Measurements from ENCODE around the gene FIBCD1.

Gene FIBCD1

GRCh38 chr9:130952065-130952762, 13.2 kb upstream of the FIBCD1 start:
- no peak for DNase-seq

- DNase-seq = no peak
Observed at GRCh38 chr9:130950039-130950311, 10.9 kb upstream of the FIBCD1 start.

GRCh38 chr9:130949188-130950038, 10.4 kb upstream of the FIBCD1 start:
- no peak for DNase-seq

DNA sequence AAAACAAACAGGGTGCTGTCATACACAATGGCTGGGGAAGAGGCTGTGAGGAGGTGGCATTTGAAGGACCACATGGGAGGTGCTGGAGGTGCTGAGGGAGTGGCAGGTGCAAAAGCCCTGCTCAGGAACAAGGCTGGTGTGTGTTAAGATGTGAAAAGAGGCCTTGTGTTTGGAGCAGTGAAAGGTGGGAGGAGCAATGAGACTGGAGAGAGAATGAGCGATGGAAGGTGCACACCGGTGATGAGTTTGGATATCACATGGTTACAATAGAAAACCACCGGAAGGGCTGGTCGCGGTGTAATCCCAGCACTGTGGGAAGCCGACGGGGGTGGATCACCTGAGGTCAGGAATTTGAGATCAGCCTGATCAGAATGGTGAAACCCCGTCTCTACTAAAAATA, 9.2 kb upstream of the FIBCD1 start:
- no peak for DNase-seq

DNA sequence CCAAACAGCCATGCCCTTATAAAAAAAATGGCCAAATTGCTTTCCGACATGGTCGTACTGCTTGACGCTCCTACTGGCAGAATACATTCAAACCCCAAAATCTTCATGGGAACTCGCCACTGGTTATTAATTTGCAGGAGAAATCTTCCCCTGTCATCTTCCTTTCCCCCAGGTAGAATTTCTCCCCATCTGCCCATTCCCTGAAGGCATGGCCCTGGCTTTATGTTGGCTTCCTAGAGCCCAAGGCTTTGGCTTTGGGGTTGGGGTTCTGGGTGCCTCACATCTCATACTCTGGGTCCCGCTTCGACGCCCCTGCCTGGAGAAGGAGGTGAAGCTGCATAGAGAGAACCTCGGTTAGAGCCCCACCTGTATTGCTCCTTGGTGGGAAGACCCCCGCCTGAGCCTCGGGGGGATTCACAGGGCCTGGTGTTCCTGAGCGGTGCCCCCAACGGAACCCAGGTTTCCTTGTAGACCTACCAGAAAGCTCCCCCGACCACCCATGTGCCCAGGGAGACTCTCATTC, 8.6 kb upstream of the FIBCD1 start:
- no peak for DNase-seq

DNA sequence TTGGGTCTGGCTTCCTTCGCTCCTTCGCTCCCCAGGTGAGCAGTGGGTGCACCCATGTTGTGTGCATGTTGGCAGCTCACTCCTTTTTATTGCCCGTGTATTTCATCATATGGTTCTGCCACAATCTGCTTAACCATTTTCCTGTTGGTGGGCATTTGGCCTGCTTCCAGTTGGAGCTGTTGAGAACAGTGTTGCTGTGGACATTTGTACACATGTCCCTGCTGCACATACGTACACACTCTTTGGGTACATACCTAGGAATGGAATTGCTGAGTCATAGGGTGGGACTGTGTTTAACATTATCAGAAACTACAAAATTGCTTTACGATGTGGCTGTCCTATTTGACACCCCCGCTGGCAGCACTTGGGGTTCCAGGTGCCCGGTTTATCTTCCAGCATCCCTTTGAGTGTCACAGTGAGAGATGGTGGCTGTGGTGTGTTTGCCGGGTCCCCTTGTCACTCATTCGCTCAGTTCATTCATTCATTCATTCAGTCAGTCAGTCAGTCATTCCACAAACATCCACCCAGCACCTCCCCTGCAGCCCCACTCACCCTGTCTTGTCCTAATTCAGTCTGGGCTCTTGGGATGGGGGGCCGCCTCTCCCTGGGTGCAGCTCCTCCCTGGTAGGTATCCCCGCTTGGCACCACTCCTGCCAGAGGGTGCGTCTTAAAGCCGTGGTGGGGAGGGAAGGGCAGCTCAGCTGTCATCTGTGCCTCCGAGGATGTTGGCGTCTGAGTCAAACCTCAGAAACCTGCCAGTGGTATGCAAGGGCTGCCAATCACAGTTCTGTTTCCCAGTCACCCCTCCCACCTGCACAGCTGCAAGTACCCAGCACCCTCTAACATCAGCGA, 7.9 kb upstream of the FIBCD1 start:
- no peak for DNase-seq

- DNase-seq = no peak
Observed at GRCh38 chr9:130945173-130945572, 6.1 kb upstream of the FIBCD1 start.

DNA sequence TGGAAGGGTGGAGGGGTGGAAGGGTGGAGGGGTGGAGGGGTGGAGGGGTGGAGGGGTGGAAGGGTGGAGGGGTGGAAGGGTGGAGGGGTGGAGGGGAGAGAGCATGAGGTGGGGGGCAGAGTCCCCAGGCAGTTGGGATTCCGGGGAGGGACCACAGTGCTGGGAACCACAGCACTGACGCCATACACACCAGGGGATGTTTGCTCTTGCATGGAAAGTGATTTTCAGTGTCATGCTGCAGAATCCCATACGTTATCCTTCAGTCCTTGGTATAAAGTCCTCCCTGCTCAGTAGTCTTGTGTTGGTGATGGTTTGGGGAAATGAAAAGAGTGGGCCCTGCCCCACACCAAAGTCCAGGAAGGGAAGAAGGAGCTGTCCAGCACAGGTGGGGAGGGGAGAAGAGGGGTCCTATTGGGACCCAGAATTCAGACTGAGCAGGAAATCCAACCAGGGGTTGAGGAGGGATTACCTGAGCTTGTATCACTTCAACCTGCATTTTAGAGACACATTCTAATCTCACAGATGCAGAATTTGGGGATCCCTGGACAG, 5.5 kb upstream of the FIBCD1 start:
- DNase-seq = no peak

DNA sequence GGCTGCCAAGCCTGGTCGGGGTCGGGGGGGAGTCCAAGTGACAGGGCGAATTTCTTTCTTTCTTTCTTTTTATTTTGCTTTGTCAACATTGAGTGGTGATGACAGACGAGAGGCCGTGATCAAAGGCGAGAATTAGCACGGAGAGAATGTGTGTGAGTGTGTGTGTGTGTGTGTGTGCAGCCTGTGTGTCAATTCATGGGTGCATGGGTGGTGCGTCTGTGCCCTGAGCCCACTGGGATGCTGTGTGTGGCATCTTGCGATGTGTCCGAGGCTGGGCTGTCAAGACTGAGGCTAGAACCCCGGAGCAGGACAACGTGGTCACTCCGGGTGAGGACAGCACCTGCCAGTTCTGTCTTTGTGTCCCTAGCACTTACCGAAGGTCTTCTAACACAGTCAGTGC, 4.7 kb upstream of the FIBCD1 start:
- no peak for DNase-seq

- no peak for DNase-seq
Observed at GRCh38 chr9:130943221-130943620, 4.2 kb upstream of the FIBCD1 start.

DNA sequence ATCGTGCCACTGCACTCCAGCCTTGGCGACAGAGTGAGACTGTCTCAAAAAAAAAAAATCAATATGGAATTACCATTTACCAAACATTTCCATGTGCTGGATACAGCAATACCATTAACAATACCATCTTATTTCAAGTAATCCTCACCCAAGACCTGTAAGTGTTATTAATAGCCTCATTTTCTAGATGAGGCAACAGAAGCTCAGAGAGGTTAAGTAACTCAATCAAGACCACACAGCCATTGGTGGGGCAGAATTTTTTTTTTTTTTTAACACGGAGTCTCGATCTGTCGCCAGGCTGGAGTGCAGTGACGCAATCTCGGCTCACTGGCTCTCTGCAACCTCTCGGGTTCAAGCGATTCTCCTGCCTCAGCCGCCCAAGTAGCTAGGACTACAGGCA, 3.6 kb upstream of the FIBCD1 start:
- DNase-seq = no peak

GRCh38 chr9:130942084-130942483, 3.0 kb upstream of the FIBCD1 start:
- DNase-seq = no peak

DNA sequence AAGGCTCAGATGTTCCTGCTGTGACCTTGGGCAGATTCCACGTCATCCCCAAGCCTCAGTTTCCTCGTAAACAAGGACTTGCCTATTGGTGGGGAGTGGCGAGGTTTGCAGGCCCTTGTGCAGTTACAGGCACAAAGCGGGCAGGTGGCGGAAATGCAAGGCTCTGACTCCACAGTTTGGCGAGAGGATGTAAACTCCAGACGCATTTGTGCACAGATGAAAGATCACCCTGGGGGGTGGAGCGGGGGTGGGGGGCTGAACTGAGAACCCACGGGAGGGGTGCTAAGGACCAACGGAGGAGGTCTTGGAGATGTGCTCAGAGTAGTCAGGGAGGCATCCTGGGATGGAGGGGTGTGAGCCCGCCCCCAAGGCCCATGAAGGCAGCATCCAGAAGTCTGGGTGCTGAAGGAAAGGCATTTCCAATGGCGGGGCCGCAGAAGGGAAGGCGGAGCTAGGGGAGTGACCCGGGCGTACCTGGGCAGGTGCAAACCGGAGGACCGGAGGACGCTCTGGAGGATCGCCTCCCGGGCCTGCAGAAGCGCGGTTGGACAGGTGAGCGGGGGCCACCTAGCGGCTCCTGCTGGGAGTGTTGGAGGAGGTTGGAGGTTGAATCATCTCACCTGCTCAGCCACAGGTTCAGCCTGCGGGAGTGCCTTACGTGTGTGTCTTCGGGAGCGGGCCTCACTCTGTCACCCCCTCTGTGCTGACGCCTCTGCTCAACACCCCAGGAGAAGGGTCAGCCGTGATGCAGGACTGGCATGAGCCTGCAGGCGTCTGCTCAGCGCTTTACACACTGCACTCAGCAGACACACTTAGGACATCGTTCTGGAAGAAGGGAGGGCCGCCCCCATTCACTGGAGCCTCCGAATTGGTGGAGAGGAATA, 1.9 kb upstream of the FIBCD1 start:
- peak; percentile 59 for DNase-seq

DNA sequence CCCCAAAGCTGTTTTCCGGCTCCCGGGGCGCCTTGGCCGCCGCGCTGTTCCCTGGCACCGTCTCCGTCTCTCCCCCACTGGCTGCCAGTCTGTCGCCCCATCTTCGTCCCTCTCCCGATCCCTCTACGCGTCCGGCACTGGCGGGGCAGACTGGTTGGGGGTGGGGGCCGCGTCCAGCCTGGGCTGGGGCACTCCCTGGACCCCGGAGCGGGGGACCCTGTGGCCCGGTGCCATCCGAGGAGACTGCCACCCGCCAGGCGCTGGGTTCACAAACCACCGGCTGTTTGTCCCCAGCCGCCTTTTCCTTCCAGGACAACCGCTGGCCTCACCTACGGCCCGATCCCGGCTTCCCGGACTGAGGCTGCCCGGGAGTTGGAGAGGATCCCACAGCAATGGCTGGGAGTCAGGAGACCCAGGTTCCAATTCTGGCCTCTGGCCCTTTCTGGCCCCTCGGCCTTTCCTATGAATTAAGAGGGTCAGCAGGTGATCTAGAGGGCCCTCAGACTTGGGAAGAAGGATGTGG, 1.0 kb upstream of the FIBCD1 start:
- DNase-seq = no peak

GRCh38 chr9:130939405-130940026, 469 bp upstream of the FIBCD1 start:
- no peak for DNase-seq

DNA sequence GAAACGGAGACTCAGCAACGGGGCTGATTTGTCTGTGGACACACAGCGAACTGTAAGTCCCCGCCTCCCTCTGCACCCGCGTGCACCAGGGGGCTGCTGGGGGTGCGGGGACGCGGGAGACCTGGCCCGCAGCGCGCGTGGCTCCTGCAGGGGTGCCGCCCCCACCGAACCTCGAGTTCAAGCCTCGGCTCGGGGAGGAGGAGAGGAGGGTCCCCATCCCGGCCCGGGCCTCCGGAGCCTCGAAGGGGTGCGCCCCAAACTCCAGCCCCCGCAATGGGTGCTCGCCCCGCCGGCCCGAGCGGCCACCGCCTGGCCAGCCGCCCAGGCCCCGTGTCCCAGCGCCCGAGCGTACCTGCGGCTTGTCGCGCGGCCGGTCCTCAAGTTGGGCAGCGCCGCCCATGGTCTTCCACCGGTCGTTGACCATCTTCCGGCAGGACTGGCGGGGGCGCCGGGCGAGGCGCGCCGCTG, 829 bp downstream of the FIBCD1 start:
- no peak for DNase-seq

DNA sequence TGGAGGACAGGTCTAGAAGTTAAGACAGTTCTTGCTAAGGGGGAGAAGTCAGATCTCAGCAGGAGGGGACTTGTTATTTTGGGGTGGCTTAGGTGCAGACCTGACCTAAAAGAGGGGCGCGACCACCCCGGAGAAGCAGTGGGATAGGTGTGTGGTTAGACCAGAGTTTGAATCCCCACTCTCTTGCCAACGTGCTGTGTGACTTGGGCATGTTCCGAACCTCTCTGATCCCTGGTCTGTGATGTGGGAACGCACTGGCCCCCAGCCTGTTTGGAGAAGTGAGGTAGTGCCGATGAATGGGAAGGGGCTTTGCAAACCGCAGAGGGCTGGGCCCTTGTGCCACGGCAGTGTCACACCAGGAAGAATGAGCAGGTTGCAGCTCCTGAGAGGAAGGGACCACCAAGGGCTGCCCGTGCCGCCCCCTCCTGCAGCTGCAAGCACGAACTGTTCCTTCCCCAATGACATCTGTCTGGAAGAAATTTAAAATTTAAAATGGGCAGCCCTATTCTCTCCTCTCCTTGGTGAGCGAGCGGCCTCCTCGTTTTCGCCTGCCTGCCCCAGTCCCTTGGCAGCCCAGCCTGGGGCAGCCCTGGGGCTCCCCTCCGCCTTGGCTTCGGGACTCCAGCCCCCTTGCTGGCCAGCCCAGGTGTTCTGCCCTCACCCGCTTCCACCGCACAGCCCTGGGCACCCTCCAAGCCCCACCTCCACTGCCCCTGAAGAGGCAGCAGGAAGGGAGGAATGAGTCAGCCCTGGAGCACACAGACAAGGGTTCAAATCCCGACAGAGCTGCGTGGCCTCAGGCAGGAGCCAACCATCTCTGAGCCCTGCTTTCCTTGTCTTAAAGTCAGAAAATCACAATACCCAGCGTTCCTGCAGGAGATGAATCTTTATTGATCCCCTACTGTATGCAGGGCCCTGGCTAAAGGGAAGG, 1.6 kb downstream of the FIBCD1 start:
- no peak for DNase-seq

DNA sequence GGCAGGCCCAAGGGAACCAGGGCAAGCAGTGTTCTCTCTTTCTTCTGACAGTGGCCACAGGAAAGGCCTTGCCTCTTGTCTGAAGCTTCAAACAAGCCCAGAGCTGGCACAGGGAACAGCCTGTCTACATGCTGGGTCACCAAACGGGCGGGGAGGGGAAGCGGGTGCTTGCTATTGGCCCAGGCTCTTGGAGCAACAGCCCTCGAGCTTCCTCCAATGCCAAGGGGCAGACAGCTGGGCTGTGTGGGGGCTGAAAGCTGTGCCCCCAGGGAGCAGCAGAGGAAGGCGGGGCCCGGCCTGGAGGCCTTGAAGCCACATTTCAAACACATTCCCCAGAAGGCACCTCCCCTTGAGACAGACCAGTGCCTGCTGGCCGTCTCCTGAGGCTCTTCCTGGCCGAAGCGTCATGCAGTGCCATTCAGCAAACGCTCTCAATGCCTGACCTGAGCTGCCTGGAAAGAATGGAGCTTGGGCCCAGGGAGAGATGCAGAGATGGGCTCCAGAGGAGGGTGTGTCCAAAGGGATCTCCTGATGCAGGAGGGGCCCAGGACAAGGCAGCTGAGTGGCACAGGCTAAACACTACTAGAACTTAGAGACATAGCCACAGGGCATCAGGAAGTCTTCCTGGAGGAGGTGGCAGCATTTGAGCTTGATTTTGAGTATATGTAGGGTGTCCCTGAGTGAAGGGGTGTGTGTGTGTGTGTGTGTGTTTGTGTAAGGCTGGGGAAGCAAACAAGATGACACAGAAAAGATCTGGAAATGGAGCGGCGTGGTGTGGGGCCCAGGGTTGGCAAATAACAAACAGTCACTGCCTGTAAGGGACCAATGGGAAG, 2.5 kb downstream of the FIBCD1 start:
- no peak for DNase-seq

GRCh38 chr9:130935648-130936271, 3.3 kb downstream of the FIBCD1 start:
- DNase-seq = no peak
